ENCODE results near the gene RNF138. TPM values are rescaled to one million over a fixed set of nuclear protein-coding genes. Genes with fewer than 3 reads are reported as not detected.

The RNF138 gene
- total RNA-seq, 1 donor from 2014 or later = not detected

GRCh38 chr18:32096946-32097345, 5.3 kb downstream of the RNF138 start:
- no peak for TF ChIP-seq CTCF (IDR thresholded peaks at IDR 0.05)
- Histone ChIP-seq H3K27me3 (no peaks in the 10 kb centered on the region), H3K27ac (no peak overlapping the region), H3K9me3 (no peaks in the 10 kb centered on the region), H3K36me3 (no peaks in the 10 kb centered on the region), H3K4me1 (peaks cover 0 to 9% of the 10 kb centered on the region in 2 donors), H3K4me3 (no peak overlapping the region)
- intact Hi-C loops (cut with DNase I) = loop anchor here (10.0 kb wide), 1 partner anchor 258 kb away; no protein-coding TSS in a partner anchor
- DNase-seq (ENCODE audit: low spot score in 2 of 2) = no peak

- Histone ChIP-seq H3K36me3 (no peaks in the 10 kb centered on the region), H3K27me3 (no peaks in the 10 kb centered on the region), H3K27ac (no peak overlapping the region), H3K4me3 (no peak overlapping the region), H3K9me3 (no peaks in the 10 kb centered on the region), H3K4me1 (no peaks in the 10 kb centered on the region)
- TF ChIP-seq CTCF (IDR thresholded peaks at IDR 0.05) = no peak
- intact Hi-C loops (cut with DNase I) = no loop called here
- no peak for DNase-seq (ENCODE audit: low spot score in 2 of 2)
Measured at GRCh38 chr18:32104516-32104915, 12.8 kb downstream of the RNF138 start.

- Histone ChIP-seq H3K36me3 (peaks cover 3 to 11% of the 10 kb centered on the region in 2 donors), H3K27me3 (no peaks in the 10 kb centered on the region), H3K4me3 (no peak overlapping the region), H3K4me1 (no peaks in the 10 kb centered on the region), H3K9me3 (no peaks in the 10 kb centered on the region), H3K27ac (no peak overlapping the region)
- intact Hi-C loops (cut with DNase I) = no loop called here
- TF ChIP-seq CTCF (IDR thresholded peaks at IDR 0.05) = no peak
- no peak for DNase-seq (ENCODE audit: low spot score in 2 of 2)
Measured at GRCh38 chr18:32110005-32110404, 18.3 kb downstream of the RNF138 start.

GRCh38 chr18:32111706-32112105, 20.0 kb downstream of the RNF138 start:
- no peak for DNase-seq (ENCODE audit: low spot score in 2 of 2)
- intact Hi-C loops (cut with DNase I) = no loop called here
- Histone ChIP-seq H3K9me3 (no peaks in the 10 kb centered on the region), H3K4me1 (no peaks in the 10 kb centered on the region), H3K36me3 (peaks cover 10 to 14% of the 10 kb centered on the region in 2 donors), H3K27ac (no peak overlapping the region), H3K27me3 (no peaks in the 10 kb centered on the region), H3K4me3 (no peak overlapping the region)
- TF ChIP-seq CTCF (IDR thresholded peaks at IDR 0.05) = no peak

- H3K27me3 ChIP-seq = no peaks in the 10 kb centered on the region
- H3K36me3 ChIP-seq = peaks cover 14 to 21% of the 10 kb centered on the region in 2 donors
- H3K27ac ChIP-seq = no peak overlapping the region
- H3K9me3 ChIP-seq = no peaks in the 10 kb centered on the region
- H3K4me3 ChIP-seq = no peak overlapping the region
- H3K4me1 ChIP-seq = no peaks in the 10 kb centered on the region
- intact Hi-C loops (cut with DNase I) = no loop called here
- no peak for DNase-seq (ENCODE audit: low spot score in 2 of 2)
- no peak for TF ChIP-seq CTCF (IDR thresholded peaks at IDR 0.05)
Measured at GRCh38 chr18:32112826-32113225, 21.2 kb downstream of the RNF138 start.
